Fibroblast of the aortic adventitia (primary cell): ENCODE measurements around the gene SLCO6A1. TPM values are rescaled to one million over a fixed set of nuclear protein-coding genes. Genes with fewer than 3 reads are reported as not detected.
A peak's percentile ranks its signal among the peaks of the same experiment; 100 is the strongest.

Experiments
- DNase-seq: peaks from one replicate; pipeline ENCODE4 v3.0.0-alpha.2; 2010; ENCODE audit warnings: low read depth
- H3K4me3 ChIP-seq: 2 replicates; pipeline ENCODE4 v1.5.1; 2011; ENCODE audit warnings: low read depth, mild to moderate bottlenecking, control low read depth, low read length, moderate library complexity
- total RNA-seq: library from RNA; depleted of rRNA; stranded (reverse); fragments of >200 nt; gene quantifications from 2 replicates; pipeline ENCODE4 v1.2.3, GENCODE V29; 2012; ENCODE audit warnings: low replicate concordance
- TF ChIP-seq, protein P1 (sequence below): IDR thresholded peaks from 2 replicates; pipeline ENCODE4 v1.5.1; 2011; ENCODE audit warnings: mild to moderate bottlenecking, low read length, control low read depth, inconsistent platforms; ENCODE audit not compliant: insufficient read depth

Gene SLCO6A1
- total RNA-seq, 1 donor, result not detected

DNA sequence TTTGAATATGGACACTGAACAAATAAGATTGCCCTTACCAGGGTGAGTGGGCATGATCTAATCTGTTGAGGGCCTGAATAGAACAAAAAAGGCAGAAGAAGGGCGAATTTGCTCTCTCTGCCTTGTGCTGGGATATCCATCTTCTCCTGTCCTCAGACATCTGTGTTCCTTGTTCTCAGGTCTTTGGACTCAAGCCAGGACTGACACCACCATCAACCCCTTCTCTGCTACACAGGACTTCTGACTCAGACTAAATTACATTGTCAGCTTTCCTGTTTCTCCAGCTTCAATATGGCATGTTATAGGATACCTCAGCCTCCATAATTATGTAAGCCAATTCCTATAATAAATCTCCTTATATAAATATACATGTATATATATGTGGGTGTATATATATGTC is 40.8 kb upstream of the SLCO6A1 start:
- H3K4me3 ChIP-seq, result no peak overlapping the region

GRCh38 chr5:102537011-102537410 is 38.2 kb upstream of the SLCO6A1 start:
- TF ChIP-seq, protein P1, sequence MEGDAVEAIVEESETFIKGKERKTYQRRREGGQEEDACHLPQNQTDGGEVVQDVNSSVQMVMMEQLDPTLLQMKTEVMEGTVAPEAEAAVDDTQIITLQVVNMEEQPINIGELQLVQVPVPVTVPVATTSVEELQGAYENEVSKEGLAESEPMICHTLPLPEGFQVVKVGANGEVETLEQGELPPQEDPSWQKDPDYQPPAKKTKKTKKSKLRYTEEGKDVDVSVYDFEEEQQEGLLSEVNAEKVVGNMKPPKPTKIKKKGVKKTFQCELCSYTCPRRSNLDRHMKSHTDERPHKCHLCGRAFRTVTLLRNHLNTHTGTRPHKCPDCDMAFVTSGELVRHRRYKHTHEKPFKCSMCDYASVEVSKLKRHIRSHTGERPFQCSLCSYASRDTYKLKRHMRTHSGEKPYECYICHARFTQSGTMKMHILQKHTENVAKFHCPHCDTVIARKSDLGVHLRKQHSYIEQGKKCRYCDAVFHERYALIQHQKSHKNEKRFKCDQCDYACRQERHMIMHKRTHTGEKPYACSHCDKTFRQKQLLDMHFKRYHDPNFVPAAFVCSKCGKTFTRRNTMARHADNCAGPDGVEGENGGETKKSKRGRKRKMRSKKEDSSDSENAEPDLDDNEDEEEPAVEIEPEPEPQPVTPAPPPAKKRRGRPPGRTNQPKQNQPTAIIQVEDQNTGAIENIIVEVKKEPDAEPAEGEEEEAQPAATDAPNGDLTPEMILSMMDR, result no peak
- no peak overlapping the region for H3K4me3 ChIP-seq
- DNase-seq, result no peak

More for the DNA sequence above, 40.8 kb upstream of the SLCO6A1 start:
- TF ChIP-seq, protein P1, result no peak
- DNase-seq, result no peak

DNA sequence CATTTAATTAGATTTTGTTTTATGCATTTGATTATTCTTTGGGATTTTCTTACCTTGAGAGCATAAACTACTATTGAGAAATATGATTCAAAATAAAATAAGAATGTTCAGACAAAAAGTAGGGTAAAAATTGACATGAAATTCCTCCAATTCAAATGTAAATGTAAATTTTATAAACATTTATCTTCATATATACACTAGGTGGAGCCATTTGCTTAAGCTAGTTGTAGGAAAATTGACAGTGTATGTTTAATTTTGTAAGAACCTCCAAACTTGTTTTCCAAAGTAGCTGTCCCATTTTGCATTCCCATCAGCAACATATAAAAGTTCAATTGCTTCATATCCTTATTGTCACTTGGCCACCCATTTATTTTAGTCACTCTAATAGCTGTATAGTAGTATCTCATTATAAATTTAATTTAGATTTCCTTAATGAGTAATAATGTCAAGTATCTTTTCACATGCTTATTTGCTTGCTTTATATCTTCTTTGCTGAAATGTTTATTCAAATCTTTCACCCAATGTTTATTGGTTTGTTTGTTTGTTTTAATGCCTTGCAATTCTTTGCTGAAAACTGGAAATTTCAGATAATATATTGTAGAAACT is 37.6 kb upstream of the SLCO6A1 start:
- H3K4me3 ChIP-seq, result no peak overlapping the region
- DNase-seq, result peak; percentile 42
- TF ChIP-seq, protein P1, result peak; percentile 47

GRCh38 chr5:102532123-102532522 is 33.3 kb upstream of the SLCO6A1 start:
- no peak overlapping the region for H3K4me3 ChIP-seq
- peak; percentile 88 for DNase-seq
- TF ChIP-seq, protein P1, result no peak

GRCh38 chr5:102531506-102531905 is 32.7 kb upstream of the SLCO6A1 start:
- H3K4me3 ChIP-seq, result no peak overlapping the region
- peak; percentile 52 for DNase-seq
- TF ChIP-seq, protein P1, result no peak

- TF ChIP-seq, protein P1, result no peak
- no peak for DNase-seq
- H3K4me3 ChIP-seq, result peak overlapping the region; percentile 15
Measured at GRCh38 chr5:102529447-102529846, 30.6 kb upstream of the SLCO6A1 start.

GRCh38 chr5:102529031-102529430 is 30.2 kb upstream of the SLCO6A1 start:
- TF ChIP-seq, protein P1, result no peak
- DNase-seq, result no peak
- peak overlapping the region; percentile 15 for H3K4me3 ChIP-seq
